ENCODE data around the gene ABCC5.
A peak's percentile ranks its signal among the peaks of the same experiment; 100 is the strongest.

The ABCC5 gene

GRCh38 chr3:183922421-183922820 is 95.3 kb downstream of the ABCC5 start:
- no peak for DNase-seq (ENCODE audit: low read depth)

DNA sequence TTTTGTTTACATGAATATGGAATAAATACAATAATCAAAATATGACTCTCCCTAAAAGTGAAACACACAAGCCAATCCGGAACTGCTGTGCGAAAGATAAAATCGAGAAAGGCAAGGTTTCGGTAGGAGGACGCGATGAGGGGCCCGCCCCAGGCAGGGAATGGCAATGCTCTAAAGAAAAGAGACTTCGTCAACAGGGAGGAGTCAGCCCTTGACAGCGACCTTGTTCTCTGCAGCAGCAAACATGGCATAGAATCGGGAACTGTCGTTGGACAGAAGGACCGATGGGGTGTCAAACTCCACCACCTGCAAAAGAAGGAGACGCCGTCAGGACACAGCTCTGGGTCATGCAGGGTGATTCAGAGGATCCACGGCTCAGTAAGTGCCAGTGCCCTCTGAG is 96.6 kb downstream of the ABCC5 start:
- no peak for DNase-seq (ENCODE audit: low read depth)

DNA sequence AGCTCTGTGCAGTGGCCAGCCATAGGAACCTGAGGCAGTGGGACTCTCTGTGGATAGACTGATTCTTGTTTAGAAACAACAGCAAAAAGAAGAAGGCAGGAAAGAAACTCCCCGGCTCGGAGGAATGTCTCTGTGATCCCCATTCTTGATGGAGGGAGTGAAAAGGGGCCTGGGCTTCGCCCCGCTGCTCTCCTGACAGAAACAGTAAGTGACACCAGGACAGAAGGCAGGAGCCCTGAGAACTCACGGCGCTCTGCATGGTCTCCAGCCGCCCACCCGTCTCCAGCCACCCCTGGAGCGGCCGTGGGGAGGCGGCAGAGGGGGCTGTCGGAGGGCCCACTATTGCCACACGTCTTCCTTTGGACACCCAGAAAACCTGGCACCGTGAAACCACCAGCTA is 97.3 kb downstream of the ABCC5 start:
- no peak for DNase-seq (ENCODE audit: low read depth)

DNA sequence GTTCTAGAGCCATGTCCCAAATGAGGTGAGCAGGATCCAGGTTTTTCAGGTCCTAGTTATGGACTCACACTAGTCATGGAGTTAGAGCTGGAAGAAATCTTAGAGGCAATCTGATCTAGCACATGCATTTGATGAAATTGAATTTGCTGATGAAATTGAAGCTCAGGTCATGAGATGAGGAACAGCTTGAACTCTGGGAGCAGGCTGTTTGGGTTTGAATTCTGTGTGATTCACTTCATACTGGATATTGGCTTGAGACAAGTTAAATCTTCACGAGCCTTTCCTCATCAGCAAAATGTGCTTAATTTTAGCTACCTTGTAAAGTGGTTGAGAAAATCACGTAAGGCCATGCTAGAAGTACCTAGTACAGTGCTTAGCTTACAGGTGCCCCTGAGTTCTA is 99.5 kb downstream of the ABCC5 start:
- DNase-seq (ENCODE audit: low read depth): no peak

- DNase-seq (ENCODE audit: low read depth): no peak
Observed at GRCh38 chr3:183917776-183918175, 99.9 kb downstream of the ABCC5 start.

- DNase-seq (ENCODE audit: low read depth): no peak
Observed at GRCh38 chr3:183914856-183915255, 102.8 kb downstream of the ABCC5 start.

DNA sequence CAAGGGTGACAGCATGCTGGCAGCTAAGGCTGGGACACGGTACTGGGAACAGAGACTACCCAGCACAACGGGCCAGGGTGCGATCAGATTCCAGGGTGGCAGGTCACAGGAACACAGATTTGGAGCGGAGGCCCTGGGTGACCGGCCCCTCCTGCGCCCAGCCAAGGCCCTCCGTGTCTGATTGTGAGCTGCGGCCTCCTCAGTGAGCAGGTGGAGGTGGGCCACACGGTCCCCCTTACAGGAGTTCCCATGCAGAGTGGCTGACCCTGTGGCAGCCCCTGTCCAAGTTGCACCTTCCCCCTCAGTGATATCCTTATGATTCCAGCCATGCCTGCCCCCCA is 104.1 kb downstream of the ABCC5 start:
- DNase-seq (ENCODE audit: low read depth): no peak

DNA sequence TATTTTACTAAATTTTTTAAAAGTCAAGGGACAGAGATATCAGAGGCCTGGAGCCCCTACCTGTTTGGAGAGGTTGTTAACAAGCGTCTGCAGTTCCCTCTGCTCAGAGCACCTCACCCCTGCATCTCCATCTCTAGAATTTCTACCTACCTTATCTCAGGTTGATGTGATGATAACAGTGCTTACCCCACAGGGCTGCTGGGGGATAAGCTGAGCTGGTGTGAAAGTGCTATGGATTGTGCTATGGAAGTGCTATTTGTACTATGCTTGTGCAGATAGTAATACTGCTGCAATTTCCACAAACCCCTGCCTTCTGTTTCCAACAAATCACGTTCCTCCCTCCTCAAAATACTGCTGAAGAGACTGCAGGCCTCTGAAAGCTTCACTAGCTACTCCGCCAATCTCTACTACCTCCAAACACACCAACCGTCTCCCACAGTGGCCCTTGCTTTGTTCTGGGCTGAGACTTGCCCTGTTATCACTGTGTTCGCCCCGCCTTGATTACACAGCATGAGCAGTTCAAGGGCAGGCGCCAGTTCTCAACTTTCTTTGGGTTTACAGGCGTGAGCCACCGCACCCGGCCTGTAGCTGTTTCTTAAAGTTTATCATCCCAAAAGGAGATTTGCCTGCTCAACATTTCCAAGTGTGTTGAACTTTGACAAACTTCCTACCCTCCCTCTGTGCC is 104.6 kb downstream of the ABCC5 start:
- no peak for DNase-seq (ENCODE audit: low read depth)

- DNase-seq (ENCODE audit: low read depth): peak; percentile 62
Observed at GRCh38 chr3:183911763-183912506, 105.7 kb downstream of the ABCC5 start.

GRCh38 chr3:183911087-183911486 is 106.6 kb downstream of the ABCC5 start:
- no peak for DNase-seq (ENCODE audit: low read depth)

GRCh38 chr3:183909030-183909600 is 108.6 kb downstream of the ABCC5 start:
- DNase-seq (ENCODE audit: low read depth): no peak

- DNase-seq (ENCODE audit: low read depth): no peak
Observed at GRCh38 chr3:183907911-183908331, 109.8 kb downstream of the ABCC5 start.

DNA sequence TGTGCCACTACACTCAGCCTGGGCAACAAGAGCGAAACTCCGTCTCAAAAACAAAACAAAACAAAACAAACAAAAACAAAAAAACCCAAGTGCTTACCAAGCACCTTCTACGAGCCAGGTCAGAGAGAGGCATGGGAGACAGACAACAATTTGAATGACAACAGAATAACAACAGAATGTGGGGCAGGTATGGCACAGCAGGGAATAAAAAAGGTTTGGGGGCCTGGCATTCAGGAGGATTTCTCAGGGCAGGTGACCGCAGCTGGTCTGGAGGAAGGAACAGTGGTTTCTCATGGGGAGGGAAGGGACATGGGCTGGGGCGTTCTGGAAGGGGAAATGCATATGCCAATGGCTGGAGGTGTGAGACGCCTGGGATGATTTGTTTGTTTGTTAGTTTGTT is 110.5 kb downstream of the ABCC5 start:
- DNase-seq (ENCODE audit: low read depth): no peak

- no peak for DNase-seq (ENCODE audit: low read depth)
Observed at GRCh38 chr3:183906234-183906921, 111.3 kb downstream of the ABCC5 start.

- DNase-seq (ENCODE audit: low read depth): no peak
Observed at GRCh38 chr3:183904833-183905780, 112.6 kb downstream of the ABCC5 start.

DNA sequence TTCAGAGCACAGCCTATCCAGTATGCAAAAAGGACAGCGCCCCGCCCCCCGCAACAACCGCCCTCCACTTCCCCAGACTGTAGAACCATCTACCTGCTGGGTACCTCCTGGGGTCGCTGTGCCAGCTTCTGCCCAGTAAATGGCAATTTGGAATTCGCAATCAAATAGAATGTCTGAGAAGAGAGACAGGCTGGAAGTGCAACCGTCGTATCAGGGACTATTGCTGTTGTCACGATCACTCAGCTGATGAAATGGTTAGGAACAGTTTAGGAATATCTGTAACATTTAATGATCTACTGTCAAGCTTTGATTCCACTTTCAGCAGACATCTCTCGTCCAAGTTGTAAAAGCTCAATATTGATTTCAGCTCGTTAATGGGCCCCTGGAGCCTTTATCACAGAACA is 119.7 kb downstream of the ABCC5 start:
- no peak for DNase-seq (ENCODE audit: low read depth)

GRCh38 chr3:183897606-183898005 is 120.1 kb downstream of the ABCC5 start:
- no peak for DNase-seq (ENCODE audit: low read depth)

DNA sequence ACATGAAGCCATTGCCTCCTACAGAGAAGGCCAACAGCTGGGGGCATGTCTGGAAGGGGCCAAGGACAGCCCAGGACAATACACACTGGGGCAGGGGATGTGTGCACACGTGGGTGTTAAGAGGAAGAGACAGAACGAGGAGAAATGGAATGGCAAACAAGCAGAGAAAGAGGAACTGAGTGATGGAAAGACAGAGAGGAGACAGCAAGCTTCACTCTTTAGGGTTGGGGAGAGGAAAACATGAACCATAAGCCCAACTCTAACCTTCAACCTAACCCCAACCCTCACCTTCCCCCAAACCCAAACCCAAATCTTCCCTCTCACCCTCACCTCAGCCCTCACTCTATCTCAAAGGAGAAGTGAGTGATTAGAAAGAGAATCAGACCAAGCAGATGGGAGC is 121.1 kb downstream of the ABCC5 start:
- DNase-seq (ENCODE audit: low read depth): no peak

DNA sequence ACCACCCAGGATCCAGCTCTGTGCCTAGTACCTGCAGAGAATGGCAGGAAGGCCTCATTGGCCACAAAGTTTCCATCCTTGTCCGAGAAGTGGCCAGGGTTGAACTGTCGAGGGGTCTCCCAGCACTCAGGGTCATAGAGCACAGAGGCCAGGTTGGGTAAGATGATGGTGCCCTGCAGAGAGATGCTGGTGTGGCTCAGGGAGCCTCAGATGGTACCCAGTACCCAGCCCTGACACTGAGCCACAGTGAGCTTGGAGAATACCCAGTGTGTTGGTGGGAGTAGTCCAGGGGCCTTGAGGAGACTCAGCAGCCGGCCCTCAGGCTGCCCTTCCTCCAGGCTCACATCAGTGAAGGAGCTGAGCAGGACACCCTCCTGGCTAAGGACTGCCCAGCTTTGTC is 121.5 kb downstream of the ABCC5 start:
- no peak for DNase-seq (ENCODE audit: low read depth)

- no peak for DNase-seq (ENCODE audit: low read depth)
Observed at GRCh38 chr3:183895774-183896173, 121.9 kb downstream of the ABCC5 start.

GRCh38 chr3:183895296-183895695 is 122.4 kb downstream of the ABCC5 start:
- DNase-seq (ENCODE audit: low read depth): peak; percentile 48
